Liver (tissue), 3 donors: ENCODE data around the gene MED12.

Experiments used
- FOXA1 ChIP-seq: IDR thresholded peaks from 2 replicates; pipeline ENCODE4 v1.6.1; 2016; ENCODE audit warnings: antibody characterized with exemption
- HNF4A ChIP-seq, 2 donors: conservative IDR thresholded peaks; 2 replicates each; pipeline ENCODE4 v1.6.1; 2016; ENCODE audit warnings: antibody characterized with exemption in 2 of 2, mild to moderate bottlenecking in 2 of 2
- HNF4G ChIP-seq: IDR thresholded peaks from 2 replicates; pipeline ENCODE4 v1.6.1; 2016; ENCODE audit warnings: antibody characterized with exemption
- JUND ChIP-seq, 2 donors: IDR thresholded peaks; 2 replicates each; pipeline ENCODE4 v1.6.1; 2016; ENCODE audit warnings: antibody characterized with exemption in 2 of 2
- RAD21 ChIP-seq, 2 donors: IDR thresholded peaks; 2 replicates each; pipeline ENCODE4 v1.6.1; 2016; ENCODE audit warnings: antibody characterized with exemption in 2 of 2, mild to moderate bottlenecking in 2 of 2
- REST ChIP-seq: IDR thresholded peaks from 2 replicates; pipeline ENCODE4 v1.6.1; 2016; ENCODE audit warnings: antibody characterized with exemption, mild to moderate bottlenecking
- RXRA ChIP-seq, 2 donors: IDR thresholded peaks; 2 replicates each; pipeline ENCODE4 v1.6.1; 2017 to 2018; ENCODE audit warnings: antibody characterized with exemption in 2 of 2, mild to moderate bottlenecking in 1 of 2
- SP1 ChIP-seq: IDR thresholded peaks from 2 replicates; pipeline ENCODE4 v1.6.1; 2018; ENCODE audit warnings: antibody characterized with exemption, mild to moderate bottlenecking
- YY1 ChIP-seq: IDR thresholded peaks from 2 replicates; pipeline ENCODE4 v1.6.1; 2016; ENCODE audit warnings: antibody characterized with exemption, mild to moderate bottlenecking
- TF ChIP-seq, protein P1 (sequence below): fragments of 150-350 bp; IDR thresholded peaks from 2 replicates; pipeline ENCODE4 v1.5.1; 2017; ENCODE audit warnings: improper control_type of control experiment, low read depth, low read length; ENCODE audit not compliant: missing input control
- TF ChIP-seq, protein P2 (sequence below): IDR thresholded peaks from 2 replicates; pipeline ENCODE4 v1.6.1; 2016; ENCODE audit warnings: antibody characterized with exemption
- donor health status: healthy.
- donor health status: healthy.

DNA sequence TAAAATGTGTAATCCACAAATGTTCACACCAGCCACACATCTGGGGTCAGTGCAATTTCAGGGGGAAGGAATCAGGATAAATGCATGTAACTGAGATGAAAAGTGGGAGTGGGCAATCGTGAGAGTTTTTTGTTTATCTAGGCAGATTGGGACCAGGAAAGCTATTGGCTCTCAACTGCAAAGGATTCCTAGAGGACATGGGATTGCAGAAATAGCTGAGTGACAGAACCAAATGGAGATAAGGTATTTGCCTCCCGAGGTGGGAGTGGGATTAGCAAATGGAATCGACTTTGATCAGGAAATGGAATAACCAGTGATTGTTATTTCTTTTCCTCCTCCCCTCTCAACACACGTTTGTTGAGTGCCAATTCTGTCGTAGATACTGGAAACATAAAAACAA, 65.7 kb downstream of the MED12 start:
- TF ChIP-seq, protein P1, sequence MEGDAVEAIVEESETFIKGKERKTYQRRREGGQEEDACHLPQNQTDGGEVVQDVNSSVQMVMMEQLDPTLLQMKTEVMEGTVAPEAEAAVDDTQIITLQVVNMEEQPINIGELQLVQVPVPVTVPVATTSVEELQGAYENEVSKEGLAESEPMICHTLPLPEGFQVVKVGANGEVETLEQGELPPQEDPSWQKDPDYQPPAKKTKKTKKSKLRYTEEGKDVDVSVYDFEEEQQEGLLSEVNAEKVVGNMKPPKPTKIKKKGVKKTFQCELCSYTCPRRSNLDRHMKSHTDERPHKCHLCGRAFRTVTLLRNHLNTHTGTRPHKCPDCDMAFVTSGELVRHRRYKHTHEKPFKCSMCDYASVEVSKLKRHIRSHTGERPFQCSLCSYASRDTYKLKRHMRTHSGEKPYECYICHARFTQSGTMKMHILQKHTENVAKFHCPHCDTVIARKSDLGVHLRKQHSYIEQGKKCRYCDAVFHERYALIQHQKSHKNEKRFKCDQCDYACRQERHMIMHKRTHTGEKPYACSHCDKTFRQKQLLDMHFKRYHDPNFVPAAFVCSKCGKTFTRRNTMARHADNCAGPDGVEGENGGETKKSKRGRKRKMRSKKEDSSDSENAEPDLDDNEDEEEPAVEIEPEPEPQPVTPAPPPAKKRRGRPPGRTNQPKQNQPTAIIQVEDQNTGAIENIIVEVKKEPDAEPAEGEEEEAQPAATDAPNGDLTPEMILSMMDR: no peak
- TF ChIP-seq REST (no peak), RAD21 (IDR thresholded peaks at IDR 0.05) (no peak), FOXA1 (no peak), HNF4A (conservative IDR thresholded peaks at IDR 0.05) (no peak), YY1 (no peak), HNF4G (no peak), RXRA (IDR thresholded peaks at IDR 0.05) (no peak), JUND (IDR thresholded peaks at IDR 0.05) (no peak), SP1 (no peak)
- TF ChIP-seq, protein P2, sequence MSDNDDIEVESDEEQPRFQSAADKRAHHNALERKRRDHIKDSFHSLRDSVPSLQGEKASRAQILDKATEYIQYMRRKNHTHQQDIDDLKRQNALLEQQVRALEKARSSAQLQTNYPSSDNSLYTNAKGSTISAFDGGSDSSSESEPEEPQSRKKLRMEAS: no peak
